ENCODE results near the gene SOAT1.

Gene SOAT1

GRCh38 chr1:179329862-179330261, 36.3 kb downstream of the SOAT1 start:
- TF ChIP-seq, protein P1, sequence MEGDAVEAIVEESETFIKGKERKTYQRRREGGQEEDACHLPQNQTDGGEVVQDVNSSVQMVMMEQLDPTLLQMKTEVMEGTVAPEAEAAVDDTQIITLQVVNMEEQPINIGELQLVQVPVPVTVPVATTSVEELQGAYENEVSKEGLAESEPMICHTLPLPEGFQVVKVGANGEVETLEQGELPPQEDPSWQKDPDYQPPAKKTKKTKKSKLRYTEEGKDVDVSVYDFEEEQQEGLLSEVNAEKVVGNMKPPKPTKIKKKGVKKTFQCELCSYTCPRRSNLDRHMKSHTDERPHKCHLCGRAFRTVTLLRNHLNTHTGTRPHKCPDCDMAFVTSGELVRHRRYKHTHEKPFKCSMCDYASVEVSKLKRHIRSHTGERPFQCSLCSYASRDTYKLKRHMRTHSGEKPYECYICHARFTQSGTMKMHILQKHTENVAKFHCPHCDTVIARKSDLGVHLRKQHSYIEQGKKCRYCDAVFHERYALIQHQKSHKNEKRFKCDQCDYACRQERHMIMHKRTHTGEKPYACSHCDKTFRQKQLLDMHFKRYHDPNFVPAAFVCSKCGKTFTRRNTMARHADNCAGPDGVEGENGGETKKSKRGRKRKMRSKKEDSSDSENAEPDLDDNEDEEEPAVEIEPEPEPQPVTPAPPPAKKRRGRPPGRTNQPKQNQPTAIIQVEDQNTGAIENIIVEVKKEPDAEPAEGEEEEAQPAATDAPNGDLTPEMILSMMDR (IDR thresholded peaks at IDR 0.05; ENCODE audit: low read depth, low read length) = no peak
- H3K4me3 ChIP-seq (ENCODE audit: low read depth, low read length) = no peak overlapping the region

DNA sequence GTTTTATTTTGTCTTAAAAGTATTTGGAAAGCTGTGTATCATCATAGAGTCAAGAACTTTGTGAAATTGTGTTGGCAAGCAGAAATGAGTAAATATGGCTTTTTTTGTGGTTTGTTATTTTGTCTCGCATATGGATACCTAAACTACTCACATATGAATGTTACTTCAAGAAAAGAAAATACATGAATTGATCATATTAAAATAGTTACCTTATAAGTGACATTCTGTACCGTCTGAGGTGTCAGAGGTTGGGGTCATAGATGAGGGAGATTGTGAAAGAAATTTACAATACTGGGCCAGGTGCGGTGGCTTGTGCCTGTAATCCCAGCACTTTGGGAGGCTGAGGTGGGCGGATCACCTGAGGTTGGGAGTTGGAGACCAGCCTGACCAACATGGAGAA, 40.8 kb downstream of the SOAT1 start:
- TF ChIP-seq, protein P1 (IDR thresholded peaks at IDR 0.05; ENCODE audit: low read depth, low read length) = no peak
- no peak overlapping the region for H3K4me3 ChIP-seq (ENCODE audit: low read depth, low read length)

GRCh38 chr1:179337288-179337687, 43.7 kb downstream of the SOAT1 start:
- no peak overlapping the region for H3K4me3 ChIP-seq (ENCODE audit: low read depth, low read length)
- TF ChIP-seq, protein P1 (IDR thresholded peaks at IDR 0.05; ENCODE audit: low read depth, low read length) = no peak

DNA sequence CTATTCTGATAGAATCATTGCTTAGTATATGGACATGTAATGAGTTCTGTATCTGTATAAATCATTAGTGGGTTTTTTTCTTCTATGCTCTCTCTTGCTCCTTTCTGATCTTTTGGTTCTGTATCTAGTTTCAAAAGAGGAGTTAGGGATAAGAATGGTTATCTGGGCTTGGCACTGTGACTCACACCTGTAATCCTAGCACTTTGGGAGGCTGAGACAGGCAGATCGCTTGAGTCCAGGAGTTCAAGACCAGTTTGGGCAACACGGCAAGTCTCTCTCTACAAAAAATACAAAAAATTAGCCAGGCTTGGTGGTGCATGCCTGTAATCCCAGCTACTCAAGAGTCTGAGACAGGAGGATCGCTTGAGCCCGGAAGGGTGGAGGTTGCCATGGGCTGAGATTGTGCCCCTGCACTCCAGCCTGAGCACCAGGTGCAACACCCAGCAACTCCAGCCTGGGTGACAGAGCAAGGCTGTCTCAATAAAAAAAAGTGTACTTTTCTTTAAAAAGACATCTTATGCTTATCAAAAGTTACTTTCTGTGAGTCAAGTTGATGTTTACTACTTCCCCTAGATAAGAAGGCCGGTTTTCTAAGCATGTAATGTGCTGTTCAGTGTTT, 44.5 kb downstream of the SOAT1 start:
- TF ChIP-seq, protein P1 (IDR thresholded peaks at IDR 0.05; ENCODE audit: low read depth, low read length) = no peak
- no peak overlapping the region for H3K4me3 ChIP-seq (ENCODE audit: low read depth, low read length)

DNA sequence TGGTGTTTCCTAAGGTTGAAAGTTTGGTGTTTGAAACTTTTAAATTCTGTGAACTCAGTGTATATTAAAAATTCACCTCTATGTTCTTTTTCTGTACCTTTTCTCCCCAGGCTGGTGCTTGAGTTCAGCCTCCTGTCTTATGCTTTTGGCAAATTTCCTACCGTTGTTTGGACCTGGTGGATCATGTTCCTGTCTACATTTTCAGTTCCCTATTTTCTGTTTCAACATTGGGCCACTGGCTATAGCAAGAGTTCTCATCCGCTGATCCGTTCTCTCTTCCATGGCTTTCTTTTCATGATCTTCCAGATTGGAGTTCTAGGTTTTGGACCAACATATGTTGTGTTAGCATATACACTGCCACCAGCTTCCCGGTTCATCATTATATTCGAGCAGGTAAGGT, 47.3 kb downstream of the SOAT1 start:
- no peak overlapping the region for H3K4me3 ChIP-seq (ENCODE audit: low read depth, low read length)
- TF ChIP-seq, protein P1 (IDR thresholded peaks at IDR 0.05; ENCODE audit: low read depth, low read length) = no peak

DNA sequence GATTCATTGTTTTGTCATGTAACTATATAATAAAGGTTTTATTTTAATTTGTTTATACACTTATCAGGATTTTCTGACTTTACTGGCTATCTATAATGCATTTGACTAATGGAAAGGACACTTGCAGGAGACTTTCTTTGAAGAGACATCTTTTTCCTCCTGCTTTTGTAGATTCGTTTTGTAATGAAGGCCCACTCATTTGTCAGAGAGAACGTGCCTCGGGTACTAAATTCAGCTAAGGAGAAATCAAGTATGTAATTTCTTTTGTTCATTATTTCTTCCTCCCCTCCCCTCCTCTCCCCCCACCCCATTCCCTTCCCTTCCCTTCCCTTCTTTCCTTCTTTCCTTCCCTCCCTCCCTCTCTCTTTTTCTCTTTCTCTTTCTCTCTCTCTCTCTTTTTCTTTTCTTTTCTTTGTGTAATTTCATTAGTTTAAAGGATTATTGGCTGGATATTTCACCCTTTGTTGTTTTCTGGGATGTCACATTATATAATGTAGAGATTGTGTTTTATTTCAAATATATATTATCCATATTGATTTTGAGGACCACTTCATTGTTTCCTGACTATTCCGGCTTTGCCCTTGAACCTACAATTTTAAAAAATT, 48.4 kb downstream of the SOAT1 start:
- TF ChIP-seq, protein P1 (IDR thresholded peaks at IDR 0.05; ENCODE audit: low read depth, low read length) = no peak
- no peak overlapping the region for H3K4me3 ChIP-seq (ENCODE audit: low read depth, low read length)

GRCh38 chr1:179342740-179343404, 49.3 kb downstream of the SOAT1 start:
- H3K4me3 ChIP-seq (ENCODE audit: low read depth, low read length) = no peak overlapping the region
- TF ChIP-seq, protein P1 (IDR thresholded peaks at IDR 0.05; ENCODE audit: low read depth, low read length) = no peak
